Measurements from ENCODE around the gene CYP3A7.
A peak's percentile ranks its signal among the peaks of the same experiment; 100 is the strongest.
"Not testable (repeated sequence)": the region's sequence is repeated elsewhere in the genome, so short reads cannot be mapped to it uniquely, and the experiment has no call there.

Gene CYP3A7

DNA sequence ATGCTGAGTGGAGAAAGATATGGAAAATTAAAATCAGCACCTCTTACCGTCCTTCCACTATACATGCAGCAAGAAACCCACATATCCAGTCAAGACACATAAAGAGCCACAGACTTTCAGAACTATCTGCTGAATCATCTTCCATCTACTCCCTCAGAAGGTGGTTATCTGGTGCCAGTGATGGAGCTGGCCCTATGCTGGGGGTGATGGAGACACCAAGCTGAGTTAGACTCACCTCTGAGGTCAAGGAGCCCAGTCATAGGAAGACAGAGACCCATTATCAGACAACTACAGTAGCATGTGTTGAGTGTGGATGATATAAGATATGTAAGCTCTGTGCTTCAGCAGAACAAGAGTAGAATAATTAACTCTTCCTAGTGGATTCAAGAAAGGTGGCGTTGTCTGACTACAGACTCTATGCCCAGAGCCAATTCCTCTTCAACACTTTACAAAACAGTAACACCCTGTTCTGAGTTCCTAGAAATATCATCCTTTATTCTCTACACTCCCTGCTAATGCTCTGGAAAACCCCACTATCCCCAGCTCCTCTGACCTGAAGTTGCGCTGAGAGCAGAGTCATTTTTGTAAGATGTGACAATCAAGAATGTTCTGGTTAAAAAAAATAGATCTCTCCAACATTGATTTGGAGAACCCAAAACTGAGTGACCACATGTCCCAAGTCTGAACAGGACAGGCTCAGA is 69.5 kb downstream of the CYP3A7 start:
- peak; percentile 44 for DNase-seq

DNA sequence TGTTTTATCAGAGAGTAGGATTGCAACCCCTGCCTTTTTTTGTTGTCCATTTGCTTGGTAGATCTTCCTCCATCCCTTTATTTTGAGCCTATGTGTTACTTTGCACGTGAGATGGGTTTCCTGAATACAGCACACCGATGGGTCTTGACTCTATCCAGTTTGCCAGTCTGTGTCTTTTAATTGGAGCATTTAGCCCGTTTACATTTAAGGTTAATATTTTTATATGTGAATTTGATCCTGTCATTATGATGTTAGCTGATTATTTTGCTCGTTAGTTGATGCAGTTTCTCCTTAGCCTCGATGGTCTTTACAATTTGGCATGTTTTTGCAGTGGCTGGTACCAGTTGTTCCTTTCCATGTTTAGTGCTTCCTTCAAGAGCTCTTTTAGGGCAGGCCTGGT is 77.1 kb downstream of the CYP3A7 start:
- not testable (repeated sequence) for DNase-seq
